Measurements from ENCODE around the gene B3GALT5. TPM values are rescaled to one million over a fixed set of nuclear protein-coding genes. Genes with fewer than 3 reads are reported as not detected.
A peak's percentile ranks its signal among the peaks of the same experiment; 100 is the strongest.
"Not testable (repeated sequence)": the region's sequence is repeated elsewhere in the genome, so short reads cannot be mapped to it uniquely, and the experiment has no call there.

B3GALT5 gene
- total RNA-seq, 1 experiment from 2014 or later: 0.76 TPM

- Histone ChIP-seq H3K4me1 (replicated peaks) (no peaks in the 10 kb centered on the region), H3K9me3 (replicated peaks) (no peaks in the 10 kb centered on the region), H3K27ac (no peak overlapping the region), H3K4me3 (no peak overlapping the region), H3K27me3 (replicated peaks) (no peaks in the 10 kb centered on the region), H3K36me3 (no peaks in the 10 kb centered on the region)
- DNase-seq (ENCODE audit: low read depth in 1 of 2, low spot score in 2 of 2): peak in 1 of 2 experiments; percentile 8
Observed at GRCh38 chr21:39686646-39687468, 74.1 kb downstream of the B3GALT5 start.

- Histone ChIP-seq H3K27me3 (replicated peaks) (no peaks in the 10 kb centered on the region), H3K4me3 (no peak overlapping the region), H3K27ac (no peak overlapping the region), H3K9me3 (replicated peaks) (no peaks in the 10 kb centered on the region), H3K36me3 (no peaks in the 10 kb centered on the region), H3K4me1 (replicated peaks) (no peaks in the 10 kb centered on the region)
- no peak for DNase-seq (ENCODE audit: low read depth in 1 of 2, low spot score in 2 of 2)
Observed at GRCh38 chr21:39688010-39688409, 75.3 kb downstream of the B3GALT5 start.

- H3K36me3 ChIP-seq; H3K4me3 ChIP-seq; H3K4me1 ChIP-seq (replicated peaks); H3K27ac ChIP-seq; H3K27me3 ChIP-seq (replicated peaks); DNase-seq (ENCODE audit: low read depth in 1 of 2, low spot score in 2 of 2); H3K9me3 ChIP-seq (replicated peaks): not testable (repeated sequence)
Observed at GRCh38 chr21:39689860-39690259, 77.1 kb downstream of the B3GALT5 start.

- no peak overlapping the region for H3K4me3 ChIP-seq
- DNase-seq (ENCODE audit: low read depth in 1 of 2, low spot score in 2 of 2): no peak
- H3K27ac ChIP-seq: no peak overlapping the region
- no peaks in the 10 kb centered on the region for H3K9me3 ChIP-seq (replicated peaks)
- no peaks in the 10 kb centered on the region for H3K4me1 ChIP-seq (replicated peaks)
- no peaks in the 10 kb centered on the region for H3K27me3 ChIP-seq (replicated peaks)
- H3K36me3 ChIP-seq: no peaks in the 10 kb centered on the region
Observed at GRCh38 chr21:39690454-39690853, 77.7 kb downstream of the B3GALT5 start.

GRCh38 chr21:39694750-39695149, 82.0 kb downstream of the B3GALT5 start:
- Histone ChIP-seq H3K27ac (no peak overlapping the region), H3K9me3 (replicated peaks) (no peaks in the 10 kb centered on the region)
- DNase-seq (ENCODE audit: low read depth in 1 of 2, low spot score in 2 of 2): peak in 1 of 2 experiments; percentile 7

GRCh38 chr21:39696196-39696595, 83.5 kb downstream of the B3GALT5 start:
- no peak overlapping the region for H3K4me3 ChIP-seq
- H3K27me3 ChIP-seq (replicated peaks): no peaks in the 10 kb centered on the region
- no peak for DNase-seq (ENCODE audit: low read depth in 1 of 2, low spot score in 2 of 2)
- no peaks in the 10 kb centered on the region for H3K36me3 ChIP-seq
- no peaks in the 10 kb centered on the region for H3K4me1 ChIP-seq (replicated peaks)
- H3K27ac ChIP-seq: no peak overlapping the region
- H3K9me3 ChIP-seq (replicated peaks): no peaks in the 10 kb centered on the region

More at GRCh38 chr21:39694750-39695149, 82.0 kb downstream of the B3GALT5 start:
- H3K36me3 ChIP-seq: no peaks in the 10 kb centered on the region
- no peak overlapping the region for H3K4me3 ChIP-seq
- H3K4me1 ChIP-seq (replicated peaks): no peaks in the 10 kb centered on the region
- no peaks in the 10 kb centered on the region for H3K27me3 ChIP-seq (replicated peaks)

GRCh38 chr21:39696618-39697017, 83.9 kb downstream of the B3GALT5 start:
- H3K9me3 ChIP-seq (replicated peaks): no peaks in the 10 kb centered on the region
- H3K27ac ChIP-seq: no peak overlapping the region
- no peak overlapping the region for H3K4me3 ChIP-seq
- no peaks in the 10 kb centered on the region for H3K36me3 ChIP-seq
- H3K27me3 ChIP-seq (replicated peaks): no peaks in the 10 kb centered on the region
- no peak for DNase-seq (ENCODE audit: low read depth in 1 of 2, low spot score in 2 of 2)
- H3K4me1 ChIP-seq (replicated peaks): no peaks in the 10 kb centered on the region

- no peak overlapping the region for H3K27ac ChIP-seq
- no peak overlapping the region for H3K4me3 ChIP-seq
- H3K27me3 ChIP-seq (replicated peaks): no peaks in the 10 kb centered on the region
- H3K4me1 ChIP-seq (replicated peaks): no peaks in the 10 kb centered on the region
- H3K9me3 ChIP-seq (replicated peaks): no peaks in the 10 kb centered on the region; the same call in 1 of the 2 replicates
- H3K36me3 ChIP-seq: no peaks in the 10 kb centered on the region
- DNase-seq (ENCODE audit: low read depth in 1 of 2, low spot score in 2 of 2): no peak
Observed at GRCh38 chr21:39700318-39700717, 87.6 kb downstream of the B3GALT5 start.

- H3K9me3 ChIP-seq (replicated peaks): no peaks in the 10 kb centered on the region; the same call in 1 of the 2 replicates
- no peaks in the 10 kb centered on the region for H3K27me3 ChIP-seq (replicated peaks)
- no peak for DNase-seq (ENCODE audit: low read depth in 1 of 2, low spot score in 2 of 2)
- no peak overlapping the region for H3K27ac ChIP-seq
- no peaks in the 10 kb centered on the region for H3K36me3 ChIP-seq
- H3K4me1 ChIP-seq (replicated peaks): no peaks in the 10 kb centered on the region
- no peak overlapping the region for H3K4me3 ChIP-seq
Observed at GRCh38 chr21:39703578-39703977, 90.8 kb downstream of the B3GALT5 start.

GRCh38 chr21:39705849-39706248, 93.1 kb downstream of the B3GALT5 start:
- no peaks in the 10 kb centered on the region for H3K4me1 ChIP-seq (replicated peaks)
- H3K9me3 ChIP-seq (replicated peaks): no peaks in the 10 kb centered on the region; the same call in 1 of the 2 replicates
- no peak for DNase-seq (ENCODE audit: low read depth in 1 of 2, low spot score in 2 of 2)
- no peak overlapping the region for H3K4me3 ChIP-seq
- no peak overlapping the region for H3K27ac ChIP-seq
- H3K27me3 ChIP-seq (replicated peaks): no peaks in the 10 kb centered on the region
- H3K36me3 ChIP-seq: no peaks in the 10 kb centered on the region

- no peak overlapping the region for H3K27ac ChIP-seq
- H3K4me3 ChIP-seq: no peak overlapping the region
Observed at GRCh38 chr21:39707316-39707715, 94.6 kb downstream of the B3GALT5 start.

GRCh38 chr21:39710866-39711265, 98.1 kb downstream of the B3GALT5 start:
- no peak overlapping the region for H3K27ac ChIP-seq
- DNase-seq (ENCODE audit: low read depth in 1 of 2, low spot score in 2 of 2): no peak
- no peak overlapping the region for H3K4me3 ChIP-seq
- no peaks in the 10 kb centered on the region for H3K36me3 ChIP-seq
- no peaks in the 10 kb centered on the region for H3K4me1 ChIP-seq (replicated peaks)
- no peaks in the 10 kb centered on the region for H3K27me3 ChIP-seq (replicated peaks)
- no peaks in the 10 kb centered on the region for H3K9me3 ChIP-seq (replicated peaks)

More at GRCh38 chr21:39707316-39707715, 94.6 kb downstream of the B3GALT5 start:
- H3K9me3 ChIP-seq (replicated peaks): no peaks in the 10 kb centered on the region; the same call in 1 of the 2 replicates
- H3K4me1 ChIP-seq (replicated peaks): no peaks in the 10 kb centered on the region
- H3K27me3 ChIP-seq (replicated peaks): no peaks in the 10 kb centered on the region
- no peak for DNase-seq (ENCODE audit: low read depth in 1 of 2, low spot score in 2 of 2)
- no peaks in the 10 kb centered on the region for H3K36me3 ChIP-seq

GRCh38 chr21:39712273-39712672, 99.5 kb downstream of the B3GALT5 start:
- H3K9me3 ChIP-seq (replicated peaks): no peaks in the 10 kb centered on the region
- H3K4me3 ChIP-seq: no peak overlapping the region
- no peak for DNase-seq (ENCODE audit: low read depth in 1 of 2, low spot score in 2 of 2)
- H3K27ac ChIP-seq: no peak overlapping the region
- no peaks in the 10 kb centered on the region for H3K36me3 ChIP-seq
- no peaks in the 10 kb centered on the region for H3K27me3 ChIP-seq (replicated peaks)
- H3K4me1 ChIP-seq (replicated peaks): no peaks in the 10 kb centered on the region

- H3K36me3 ChIP-seq: no peaks in the 10 kb centered on the region
Observed at GRCh38 chr21:39712976-39713375, 100.2 kb downstream of the B3GALT5 start.

More at GRCh38 chr21:39712976-39713375, 100.2 kb downstream of the B3GALT5 start:
- Histone ChIP-seq H3K27me3 (replicated peaks) (no peaks in the 10 kb centered on the region), H3K9me3 (replicated peaks) (no peaks in the 10 kb centered on the region), H3K4me1 (replicated peaks) (no peaks in the 10 kb centered on the region), H3K4me3 (no peak overlapping the region), H3K27ac (no peak overlapping the region)
- no peak for DNase-seq (ENCODE audit: low read depth in 1 of 2, low spot score in 2 of 2)

All from SJSA1 (cell line).